MM.1S (cell line): Measurements from ENCODE around the gene XPC.

Source experiments
- DNase-seq: peaks from one replicate; pipeline ENCODE4 v3.0.0-alpha.2; 2015
- H2AFZ ChIP-seq: fragments of 300-600 bp; sonication (generic); 2 replicates; pipeline ENCODE4 v1.6.0; 2016; ENCODE audit warnings: antibody characterized with exemption, low read length
- H3F3A ChIP-seq: fragments of 300-600 bp; sonication (generic); 2 replicates; pipeline ENCODE4 v1.6.1; 2016; ENCODE audit warnings: mild to moderate bottlenecking, antibody characterized with exemption, low read length, moderate library complexity, mixed read lengths; ENCODE audit not compliant: insufficient read depth
- H3K27ac ChIP-seq: fragments of 300-600 bp; sonication (generic); 2 replicates; pipeline ENCODE4 v1.5.1; 2016; ENCODE audit warnings: mild to moderate bottlenecking, low read length
- H3K27me3 ChIP-seq: fragments of 300-600 bp; sonication (generic); replicated peaks from 2 replicates; pipeline ENCODE4 v1.6.0; 2016; ENCODE audit warnings: low read length; ENCODE audit not compliant: insufficient read depth
- H3K36me3 ChIP-seq: fragments of 300-600 bp; sonication (generic); replicated peaks from 2 replicates; pipeline ENCODE4 v1.6.1; 2016; ENCODE audit warnings: mild to moderate bottlenecking, low read length, mixed read lengths; ENCODE audit not compliant: insufficient read depth
- H3K4me1 ChIP-seq: fragments of 300-600 bp; sonication (generic); 2 replicates; pipeline ENCODE4 v1.6.1; 2016; ENCODE audit warnings: low read length, mixed read lengths
- H3K4me2 ChIP-seq: fragments of 300-600 bp; sonication (generic); 2 replicates; pipeline ENCODE4 v1.6.0; 2016; ENCODE audit warnings: low read depth, low read length
- H3K4me3 ChIP-seq: fragments of 300-600 bp; sonication (generic); 2 replicates; pipeline ENCODE4 v1.5.1; 2016; ENCODE audit warnings: low read length, mixed read lengths
- H3K79me2 ChIP-seq: fragments of 300-600 bp; sonication (generic); 2 replicates; pipeline ENCODE4 v1.6.1; 2016; ENCODE audit warnings: mixed run types, low read length, mixed read lengths
- H3K9ac ChIP-seq: fragments of 300-600 bp; sonication (generic); 2 replicates; pipeline ENCODE4 v1.6.1; 2016; ENCODE audit warnings: low read length, mixed read lengths
- H3K9me2 ChIP-seq: fragments of 300-600 bp; sonication (generic); replicated peaks from 2 replicates; pipeline ENCODE4 v1.6.1; 2016; ENCODE audit warnings: mild to moderate bottlenecking, low read length, mixed read lengths; ENCODE audit not compliant: insufficient read depth
- H3K9me3 ChIP-seq: fragments of 300-600 bp; sonication (generic); replicated peaks from 2 replicates; pipeline ENCODE4 v1.6.1; 2016; ENCODE audit warnings: mild to moderate bottlenecking, low read length, mixed read lengths; ENCODE audit not compliant: insufficient read depth
- H4K20me1 ChIP-seq: fragments of 300-600 bp; sonication (generic); 2 replicates; pipeline ENCODE4 v1.6.1; 2016; ENCODE audit warnings: mild to moderate bottlenecking, low read length, moderate library complexity, mixed read lengths; ENCODE audit not compliant: insufficient read depth
- CTCF ChIP-seq: fragments of 300-600 bp; sonication (generic); IDR thresholded peaks from 2 replicates; pipeline ENCODE4 v1.5.1; 2016; ENCODE audit warnings: antibody characterized with exemption, low read length, mixed read lengths
- EZH2 ChIP-seq: fragments of 300-600 bp; sonication (generic); optimal IDR thresholded peaks from 2 replicates; pipeline ENCODE3; 2017; ENCODE audit warnings: low read depth, mild to moderate bottlenecking, antibody characterized with exemption, low read length, mixed read lengths
- EZH2phosphoT487 ChIP-seq: fragments of 300-600 bp; sonication (generic); IDR thresholded peaks from 2 replicates; pipeline ENCODE4 v1.6.1; 2018; ENCODE audit warnings: antibody characterized with exemption, low read length

The XPC gene

GRCh38 chr3:14169435-14169834 lies 9.0 kb downstream of the XPC start:
- no peak overlapping the region for H3K4me3 ChIP-seq
- H3K4me2 ChIP-seq = no peak overlapping the region
- DNase-seq = no peak
- TF ChIP-seq CTCF = no peak
- no peak for TF ChIP-seq EZH2phosphoT487
- no peaks in the 10 kb centered on the region for H3K27me3 ChIP-seq
- H3K27ac ChIP-seq = no peak overlapping the region
- H2AFZ ChIP-seq = no peak overlapping the region
- peaks cover 8% of the 10 kb centered on the region for H3K79me2 ChIP-seq
- no peak overlapping the region for H3K9ac ChIP-seq
- no peaks in the 10 kb centered on the region for H3K9me2 ChIP-seq
- no peaks in the 10 kb centered on the region for H3K9me3 ChIP-seq
- no peaks in the 10 kb centered on the region for H3F3A ChIP-seq
- H4K20me1 ChIP-seq = no peaks in the 10 kb centered on the region
- peaks cover 4% of the 10 kb centered on the region; the same call in 1 of the 2 replicates for H3K36me3 ChIP-seq
- no peaks in the 10 kb centered on the region for H3K4me1 ChIP-seq

GRCh38 chr3:14166877-14167603 lies 11.4 kb downstream of the XPC start:
- no peak for TF ChIP-seq CTCF
- no peak for TF ChIP-seq EZH2
- TF ChIP-seq EZH2phosphoT487 = no peak
- Histone ChIP-seq H4K20me1 (no peaks in the 10 kb centered on the region), H3K4me2 (no peak overlapping the region), H3K9me3 (no peaks in the 10 kb centered on the region), H3K36me3 (peaks cover 4% of the 10 kb centered on the region; the same call in 1 of the 2 replicates), H3K4me3 (no peak overlapping the region), H3K4me1 (no peaks in the 10 kb centered on the region), H3K27me3 (no peaks in the 10 kb centered on the region), H3K27ac (no peak overlapping the region), H3K9ac (no peak overlapping the region), H2AFZ (no peak overlapping the region), H3K79me2 (no peaks in the 10 kb centered on the region), H3K9me2 (no peaks in the 10 kb centered on the region), H3F3A (no peaks in the 10 kb centered on the region)
- no peak for DNase-seq

GRCh38 chr3:14162178-14162577 lies 16.2 kb downstream of the XPC start:
- peaks cover 10% of the 10 kb centered on the region; the same call in 1 of the 2 replicates for H3K36me3 ChIP-seq
- H3K9ac ChIP-seq = no peak overlapping the region
- no peaks in the 10 kb centered on the region for H3K9me3 ChIP-seq
- H3K79me2 ChIP-seq = no peaks in the 10 kb centered on the region
- H3K27me3 ChIP-seq = no peaks in the 10 kb centered on the region
- H3K4me2 ChIP-seq = no peak overlapping the region
- H3K4me1 ChIP-seq = no peaks in the 10 kb centered on the region
- no peak for DNase-seq
- no peak for TF ChIP-seq CTCF
- TF ChIP-seq EZH2 = no peak
- TF ChIP-seq EZH2phosphoT487 = no peak
- no peaks in the 10 kb centered on the region for H4K20me1 ChIP-seq
- no peaks in the 10 kb centered on the region for H3K9me2 ChIP-seq
- H2AFZ ChIP-seq = no peak overlapping the region
- no peak overlapping the region for H3K27ac ChIP-seq
- no peaks in the 10 kb centered on the region for H3F3A ChIP-seq
- H3K4me3 ChIP-seq = no peak overlapping the region
